Stimulated activated CD8-positive, alpha-beta memory T cell treated with anti-CD3 and anti-CD28 coated beads, Interleukin-12 subunit alpha, Interleukin-12 subunit beta, amount 100 ng/mL, for 24 hours (primary cell): Measurements from ENCODE around the gene SPACA7.
"Not testable (repeated sequence)": the region's sequence is repeated elsewhere in the genome, so short reads cannot be mapped to it uniquely, and the experiment has no call there.

Experiments used
- DNase-seq: peaks from one replicate; pipeline ENCODE4 v3.0.0-alpha.2; 2020; ENCODE audit errors: extremely low read depth

SPACA7 gene

DNA sequence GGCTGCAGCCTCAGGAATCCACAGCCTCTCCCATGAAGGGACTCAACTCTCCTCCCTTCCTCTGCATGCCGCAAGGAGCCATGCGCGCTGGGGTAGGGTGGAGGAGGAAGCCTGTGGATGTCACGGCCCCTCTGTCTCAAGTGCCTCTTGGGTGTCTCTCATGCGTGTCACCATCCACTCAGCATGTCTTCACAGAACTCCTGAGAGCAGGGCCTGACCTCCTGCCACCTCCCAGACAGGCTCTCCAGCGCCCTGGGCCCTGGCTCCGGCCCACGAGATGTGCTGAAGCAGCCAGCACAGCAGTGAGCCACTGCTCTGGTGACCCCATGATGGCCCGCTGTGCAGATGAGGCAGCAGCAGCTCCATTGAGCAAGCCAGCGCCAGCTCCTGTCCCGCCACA is 25.9 kb upstream of the SPACA7 start:
- DNase-seq = no peak

GRCh38 chr13:112351825-112352224 is 24.3 kb upstream of the SPACA7 start:
- DNase-seq = no peak

- DNase-seq = no peak
Observed at GRCh38 chr13:112353856-112354255, 22.3 kb upstream of the SPACA7 start.

DNA sequence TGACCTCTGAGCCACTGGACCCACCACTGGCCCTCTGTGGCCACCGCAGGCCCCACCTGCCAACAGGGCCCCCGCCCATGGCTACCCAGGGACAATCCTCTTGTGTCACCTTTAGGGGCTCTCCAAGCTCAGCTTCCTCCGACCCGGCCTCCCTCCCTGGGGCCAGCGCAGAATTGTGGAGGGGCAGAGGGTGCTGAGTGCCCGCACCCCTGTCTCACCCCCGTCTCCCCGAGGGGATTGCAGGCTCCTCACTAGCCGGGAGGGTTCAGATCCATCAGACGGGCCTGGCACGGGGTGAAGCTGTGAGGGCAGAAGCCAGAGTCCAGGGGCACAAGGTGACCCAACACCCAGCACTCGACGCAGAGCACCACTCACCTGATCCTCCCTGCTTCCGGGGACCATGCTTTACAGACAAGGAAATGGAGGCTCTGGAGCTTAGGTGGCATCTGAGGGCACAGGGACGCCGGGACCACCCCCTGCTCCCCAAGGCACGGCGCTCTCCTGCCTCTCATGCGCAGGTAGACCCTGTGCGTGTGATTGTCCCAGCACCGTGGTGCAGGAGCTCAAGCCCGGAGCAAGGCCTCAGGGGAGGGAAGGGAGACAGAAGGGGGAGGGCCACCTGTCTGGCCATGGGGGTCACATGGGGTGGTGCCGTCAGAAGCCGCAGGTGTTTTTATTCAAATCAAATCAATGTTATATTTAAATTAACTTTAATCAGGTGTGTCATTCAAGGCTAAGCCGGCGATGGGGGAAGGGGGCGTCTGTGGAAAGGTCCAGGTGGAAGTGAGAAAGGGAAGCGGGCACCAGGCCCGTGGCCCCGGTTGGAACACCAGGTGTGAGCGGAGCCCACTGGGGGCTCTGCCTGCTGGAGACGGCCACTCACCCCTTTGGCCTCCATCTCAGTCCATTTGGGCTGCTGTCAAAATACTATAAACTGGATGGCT is 21.6 kb upstream of the SPACA7 start:
- no peak for DNase-seq

DNA sequence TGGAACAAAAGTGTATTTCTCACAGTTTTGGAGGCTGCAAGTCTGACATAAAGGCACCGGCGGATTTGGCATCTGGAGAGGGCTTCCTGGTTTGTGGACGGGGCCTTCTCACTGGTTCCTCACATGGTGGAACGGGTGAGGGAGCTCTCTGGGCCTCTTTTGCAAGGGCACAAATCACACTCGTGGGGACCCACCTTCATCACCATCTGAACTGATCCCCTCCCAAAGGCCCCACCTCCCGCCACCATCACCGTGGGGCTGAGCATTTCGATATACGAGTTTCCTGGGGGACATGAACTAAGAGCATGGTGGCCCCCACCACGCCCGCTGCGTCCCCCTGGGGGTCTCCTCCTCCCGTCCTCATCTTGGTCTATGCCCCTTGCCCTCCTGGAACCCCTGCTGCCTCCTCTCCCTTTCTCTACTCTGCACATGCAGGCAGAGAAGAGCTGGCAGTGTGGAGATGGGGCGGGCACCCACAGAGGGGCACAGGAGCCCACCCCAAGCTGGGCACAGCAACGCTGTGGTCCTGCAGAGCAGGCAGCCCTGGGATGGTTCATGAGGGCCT is 20.8 kb upstream of the SPACA7 start:
- no peak for DNase-seq

DNA sequence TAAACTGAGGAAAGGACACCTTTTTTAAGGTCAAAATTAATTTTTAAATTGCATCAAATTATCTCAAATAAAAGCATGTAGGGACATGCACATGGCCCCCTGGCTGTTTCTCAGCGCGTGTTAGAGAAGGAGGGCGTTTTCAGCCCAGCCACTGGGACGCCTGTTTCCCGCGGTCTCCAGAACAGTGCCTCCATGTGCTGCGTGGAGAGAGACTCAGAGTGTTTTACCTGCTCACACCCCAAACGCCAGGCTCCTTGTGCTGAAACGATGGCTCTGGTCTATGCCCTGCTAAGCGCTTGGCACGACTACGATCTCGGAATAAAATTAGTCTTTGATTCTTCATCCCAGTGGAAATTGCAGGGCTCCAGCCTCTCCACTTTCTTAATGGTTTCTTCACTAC is 20.0 kb upstream of the SPACA7 start:
- no peak for DNase-seq

GRCh38 chr13:112358156-112358555 is 18.0 kb upstream of the SPACA7 start:
- DNase-seq = no peak

DNA sequence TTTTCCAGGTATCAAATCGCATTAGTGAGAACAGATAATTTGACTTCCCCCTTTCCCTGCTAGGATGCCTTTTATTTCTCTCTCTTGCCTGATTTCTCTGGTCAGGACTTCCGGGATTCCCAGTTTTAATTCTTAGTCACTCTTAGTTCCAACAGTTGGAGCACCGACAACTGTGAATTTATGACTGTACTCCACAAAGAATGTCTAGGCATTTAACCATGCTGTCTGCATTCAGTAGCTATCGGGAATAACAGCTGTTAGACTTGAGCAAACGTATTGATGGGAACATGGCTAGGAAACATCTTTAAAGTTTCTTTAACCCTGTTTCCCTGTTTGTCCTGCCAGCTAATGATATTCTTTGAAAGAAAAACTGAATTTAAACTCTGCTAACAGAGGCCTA is 14.1 kb upstream of the SPACA7 start:
- DNase-seq = no peak

DNA sequence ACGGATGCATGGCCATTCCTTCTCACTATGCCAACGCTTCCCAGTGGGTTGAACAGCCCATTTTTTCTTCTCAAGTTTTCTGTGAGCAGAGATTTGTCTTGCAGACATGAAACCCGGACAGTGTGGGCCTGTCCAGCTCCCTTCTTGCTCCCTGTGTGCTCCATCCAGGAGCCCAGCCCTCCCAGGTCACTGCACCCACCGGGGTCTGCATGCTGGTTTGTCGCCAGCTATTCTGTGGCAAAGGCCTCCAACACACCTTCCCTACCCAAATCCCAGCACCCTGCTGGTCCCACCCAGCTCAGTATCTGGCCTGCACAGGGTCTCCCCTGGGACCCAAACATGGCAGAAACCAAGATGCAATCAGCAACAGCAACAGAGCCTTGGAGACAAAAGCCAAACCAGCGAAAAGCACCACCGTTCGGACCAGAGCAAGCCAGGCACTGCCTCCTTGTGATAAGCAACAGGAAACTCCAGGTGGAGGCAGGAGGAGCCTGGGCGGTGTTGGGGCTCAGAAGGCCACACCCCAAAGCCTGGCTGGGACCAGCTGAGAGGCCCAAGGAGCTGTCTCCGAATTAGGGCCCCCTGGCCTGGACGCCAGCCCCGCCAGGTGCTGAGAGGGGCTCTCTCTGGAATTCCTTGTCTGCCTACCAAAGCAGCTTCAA is 12.2 kb upstream of the SPACA7 start:
- DNase-seq = no peak

- no peak for DNase-seq
Observed at GRCh38 chr13:112366907-112367646, 9.1 kb upstream of the SPACA7 start.

DNA sequence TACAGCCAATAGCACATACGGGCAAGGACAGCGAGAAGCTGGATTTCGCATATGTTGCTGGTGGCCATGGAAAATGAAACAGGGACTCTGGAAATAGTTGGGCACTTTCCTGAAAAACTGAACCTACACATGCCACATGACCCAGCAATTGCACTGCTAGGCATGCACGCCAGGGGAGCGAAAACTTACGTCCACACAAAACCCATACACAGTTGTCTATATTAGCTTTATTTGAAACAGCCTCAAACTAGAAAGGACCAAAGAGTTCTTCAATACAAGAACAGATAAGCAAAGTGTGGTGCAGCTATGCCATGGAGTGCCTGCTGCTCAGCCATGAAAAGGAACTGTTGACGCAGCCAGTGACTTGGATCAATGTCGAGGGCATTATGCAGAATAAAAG is 7.3 kb upstream of the SPACA7 start:
- no peak for DNase-seq

- DNase-seq = no peak
Observed at GRCh38 chr13:112370311-112370710, 5.8 kb upstream of the SPACA7 start.

DNA sequence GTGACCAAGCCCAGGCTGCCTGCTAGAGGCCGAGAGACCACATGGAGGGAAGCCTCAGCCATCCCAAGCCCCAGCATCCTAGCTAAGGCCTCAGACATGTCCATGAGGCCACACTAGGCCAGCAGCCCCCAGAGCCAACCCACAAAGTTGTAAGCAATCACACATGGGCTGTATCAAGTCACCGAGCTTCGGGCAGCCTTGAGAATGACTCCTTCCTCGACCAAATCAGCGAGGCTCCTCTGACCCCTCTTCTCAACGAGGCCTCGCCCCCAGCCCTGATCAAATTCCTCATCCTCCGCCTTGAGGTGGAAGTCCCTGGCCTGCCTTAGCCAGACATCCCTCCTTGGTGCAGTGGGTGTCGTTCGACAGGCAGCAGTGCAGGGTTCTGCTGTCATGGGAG is 1.9 kb upstream of the SPACA7 start:
- DNase-seq = no peak

GRCh38 chr13:112391746-112392145 is 15.6 kb downstream of the SPACA7 start:
- no peak for DNase-seq

DNA sequence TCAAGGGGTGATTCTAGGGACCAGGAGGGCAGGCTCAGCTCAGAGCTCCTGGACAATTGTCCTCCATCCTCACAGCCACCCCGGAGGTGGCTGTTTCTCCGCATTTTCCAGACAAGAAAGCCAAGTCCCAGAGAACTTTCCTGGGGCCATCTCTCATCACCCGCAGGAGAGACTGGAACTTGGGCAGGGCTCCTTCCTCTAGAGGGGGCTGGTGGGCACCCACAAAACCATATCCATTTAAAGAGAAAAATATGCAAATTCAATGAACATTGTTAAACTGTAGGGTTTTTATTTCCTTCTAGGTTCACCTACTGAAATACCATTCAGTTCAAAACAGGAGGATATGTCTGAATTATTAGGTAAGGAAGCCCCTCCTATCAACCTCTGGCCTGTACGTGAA is 16.6 kb downstream of the SPACA7 start:
- DNase-seq = no peak

DNA sequence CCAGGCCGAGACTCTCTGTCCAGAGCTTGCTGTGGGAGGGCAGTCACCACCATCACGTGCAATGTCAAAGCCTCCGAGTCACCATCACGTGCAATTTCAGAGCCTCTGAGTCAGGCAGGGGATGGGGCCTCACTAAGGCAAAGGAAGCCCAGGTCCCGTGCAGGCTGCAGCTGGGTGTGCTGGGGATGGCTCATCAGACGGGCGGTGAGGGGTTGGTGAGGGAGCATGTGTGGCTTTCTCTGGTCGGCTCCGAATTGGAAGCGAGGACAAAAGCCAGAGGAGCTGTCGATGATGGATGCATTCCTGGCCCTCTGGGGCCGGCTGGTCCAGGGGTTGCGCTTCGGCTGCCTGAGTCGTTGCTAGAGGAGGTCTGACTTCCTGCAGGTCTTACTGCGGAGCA is 18.9 kb downstream of the SPACA7 start:
- DNase-seq = not testable (repeated sequence)

DNA sequence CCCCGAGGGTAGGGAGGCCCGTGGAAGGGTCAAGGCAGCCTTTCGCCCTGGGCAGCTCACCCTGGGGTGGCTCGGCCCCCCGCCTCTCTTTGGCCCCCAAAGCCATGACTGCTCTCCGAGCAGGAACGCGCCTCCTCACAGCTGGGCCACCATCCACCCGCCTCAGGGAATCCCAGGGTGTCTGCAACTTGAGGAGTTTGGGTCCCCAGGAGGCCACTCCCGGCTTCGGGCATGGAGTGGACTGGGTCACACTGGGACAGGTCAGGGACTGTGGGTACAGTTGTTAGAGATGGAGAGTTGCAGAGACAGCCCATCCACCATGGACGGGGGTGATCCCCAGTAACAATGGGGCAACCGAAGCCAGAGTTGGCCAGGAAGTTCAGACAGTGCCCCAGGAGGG is 19.8 kb downstream of the SPACA7 start:
- DNase-seq = not testable (repeated sequence)

DNA sequence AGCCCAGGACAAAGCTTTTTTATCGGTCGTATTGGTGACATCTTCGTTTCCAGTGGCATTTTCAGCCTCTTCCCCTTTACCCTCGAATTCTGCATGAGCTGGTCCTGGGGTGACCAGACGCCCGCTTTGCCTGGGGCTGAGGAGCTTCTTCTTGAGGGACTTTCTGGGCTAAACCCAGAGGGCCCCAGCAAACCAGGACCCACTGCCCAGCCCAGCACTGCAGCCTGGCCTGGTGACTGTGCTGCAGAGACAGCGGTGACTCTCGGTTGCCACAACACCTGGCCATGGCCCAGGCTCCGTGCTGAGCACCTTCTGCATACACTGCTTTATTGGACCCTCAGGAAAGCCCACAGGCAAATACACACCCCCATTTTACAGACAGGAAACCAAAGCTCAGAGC is 21.0 kb downstream of the SPACA7 start:
- DNase-seq = no peak

DNA sequence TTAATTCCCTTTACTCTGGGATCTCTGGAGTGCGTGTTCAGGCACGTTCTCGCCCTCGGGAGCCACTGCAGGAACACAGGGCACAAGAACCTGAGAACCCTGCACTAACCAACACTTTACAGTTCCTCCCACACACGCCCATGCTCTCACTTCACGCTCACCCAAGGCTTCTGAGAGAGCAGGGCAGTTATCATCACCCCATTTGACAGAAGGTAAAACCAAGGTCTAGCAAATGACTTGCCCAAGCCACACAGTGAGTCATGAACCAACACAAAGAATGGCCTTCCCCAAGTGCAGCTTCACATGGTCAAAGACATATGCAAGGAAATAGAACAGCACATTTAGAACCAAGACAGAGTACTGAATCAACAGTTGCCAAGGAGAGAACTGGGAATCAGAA is 22.2 kb downstream of the SPACA7 start:
- not testable (repeated sequence) for DNase-seq

DNA sequence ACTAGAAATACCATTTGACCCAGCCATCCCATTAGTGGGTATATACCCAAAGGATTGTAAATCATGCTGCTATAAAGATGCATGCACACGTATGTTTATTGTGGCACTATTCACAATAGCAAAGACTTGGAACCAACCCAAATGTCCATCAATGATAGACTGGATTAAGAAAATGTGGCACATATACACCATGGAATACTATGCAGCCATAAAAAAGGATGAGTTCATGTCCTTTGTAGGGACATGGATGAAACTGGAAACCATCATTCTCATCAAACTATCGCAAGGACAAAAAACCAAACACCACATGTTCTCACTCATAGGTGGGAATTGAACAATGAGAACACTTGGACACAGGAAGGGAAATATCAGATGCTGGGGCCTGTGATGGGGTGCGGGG is 33.7 kb downstream of the SPACA7 start:
- not testable (repeated sequence) for DNase-seq

DNA sequence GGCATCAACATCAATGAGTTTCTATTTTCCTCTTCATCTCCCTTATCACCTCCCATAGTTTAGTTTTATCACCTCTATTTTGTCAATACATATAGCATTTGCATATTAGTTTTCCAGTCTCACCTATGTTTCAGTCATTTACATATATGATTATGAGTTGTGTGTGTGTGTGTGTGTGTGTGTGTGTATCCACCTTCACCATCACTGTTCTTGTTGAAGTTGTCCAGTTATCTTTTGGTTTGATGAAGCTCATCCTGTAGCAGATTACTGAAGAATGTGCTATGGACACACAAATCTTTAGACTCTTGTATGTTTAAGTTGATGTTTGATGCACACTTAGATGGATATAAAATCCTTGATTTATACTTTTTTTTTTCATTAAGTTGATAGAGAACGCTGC is 40.5 kb downstream of the SPACA7 start:
- no peak for DNase-seq

- no peak for DNase-seq
Observed at GRCh38 chr13:112417079-112417478, 40.9 kb downstream of the SPACA7 start.
